ENCODE data around the gene SLAMF8.

- TF ChIP-seq, protein P1, sequence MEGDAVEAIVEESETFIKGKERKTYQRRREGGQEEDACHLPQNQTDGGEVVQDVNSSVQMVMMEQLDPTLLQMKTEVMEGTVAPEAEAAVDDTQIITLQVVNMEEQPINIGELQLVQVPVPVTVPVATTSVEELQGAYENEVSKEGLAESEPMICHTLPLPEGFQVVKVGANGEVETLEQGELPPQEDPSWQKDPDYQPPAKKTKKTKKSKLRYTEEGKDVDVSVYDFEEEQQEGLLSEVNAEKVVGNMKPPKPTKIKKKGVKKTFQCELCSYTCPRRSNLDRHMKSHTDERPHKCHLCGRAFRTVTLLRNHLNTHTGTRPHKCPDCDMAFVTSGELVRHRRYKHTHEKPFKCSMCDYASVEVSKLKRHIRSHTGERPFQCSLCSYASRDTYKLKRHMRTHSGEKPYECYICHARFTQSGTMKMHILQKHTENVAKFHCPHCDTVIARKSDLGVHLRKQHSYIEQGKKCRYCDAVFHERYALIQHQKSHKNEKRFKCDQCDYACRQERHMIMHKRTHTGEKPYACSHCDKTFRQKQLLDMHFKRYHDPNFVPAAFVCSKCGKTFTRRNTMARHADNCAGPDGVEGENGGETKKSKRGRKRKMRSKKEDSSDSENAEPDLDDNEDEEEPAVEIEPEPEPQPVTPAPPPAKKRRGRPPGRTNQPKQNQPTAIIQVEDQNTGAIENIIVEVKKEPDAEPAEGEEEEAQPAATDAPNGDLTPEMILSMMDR (IDR thresholded peaks at IDR 0.05; ENCODE audit: low read depth, low read length) = no peak
- TF ChIP-seq, protein P2, sequence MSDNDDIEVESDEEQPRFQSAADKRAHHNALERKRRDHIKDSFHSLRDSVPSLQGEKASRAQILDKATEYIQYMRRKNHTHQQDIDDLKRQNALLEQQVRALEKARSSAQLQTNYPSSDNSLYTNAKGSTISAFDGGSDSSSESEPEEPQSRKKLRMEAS (IDR thresholded peaks at IDR 0.05; ENCODE audit: low read depth, low read length) = no peak
- TF ChIP-seq POLR2A (IDR thresholded peaks at IDR 0.05; ENCODE audit: extremely low read depth, insufficient read length) = no peak
Observed at GRCh38 chr1:159839116-159839849, 12.6 kb downstream of the SLAMF8 start.

All from NB4 (cell line).